Measurements from ENCODE around the gene ARHGEF3.

The ARHGEF3 gene, protein sequence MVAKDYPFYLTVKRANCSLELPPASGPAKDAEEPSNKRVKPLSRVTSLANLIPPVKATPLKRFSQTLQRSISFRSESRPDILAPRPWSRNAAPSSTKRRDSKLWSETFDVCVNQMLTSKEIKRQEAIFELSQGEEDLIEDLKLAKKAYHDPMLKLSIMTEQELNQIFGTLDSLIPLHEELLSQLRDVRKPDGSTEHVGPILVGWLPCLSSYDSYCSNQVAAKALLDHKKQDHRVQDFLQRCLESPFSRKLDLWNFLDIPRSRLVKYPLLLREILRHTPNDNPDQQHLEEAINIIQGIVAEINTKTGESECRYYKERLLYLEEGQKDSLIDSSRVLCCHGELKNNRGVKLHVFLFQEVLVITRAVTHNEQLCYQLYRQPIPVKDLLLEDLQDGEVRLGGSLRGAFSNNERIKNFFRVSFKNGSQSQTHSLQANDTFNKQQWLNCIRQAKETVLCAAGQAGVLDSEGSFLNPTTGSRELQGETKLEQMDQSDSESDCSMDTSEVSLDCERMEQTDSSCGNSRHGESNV

DNA sequence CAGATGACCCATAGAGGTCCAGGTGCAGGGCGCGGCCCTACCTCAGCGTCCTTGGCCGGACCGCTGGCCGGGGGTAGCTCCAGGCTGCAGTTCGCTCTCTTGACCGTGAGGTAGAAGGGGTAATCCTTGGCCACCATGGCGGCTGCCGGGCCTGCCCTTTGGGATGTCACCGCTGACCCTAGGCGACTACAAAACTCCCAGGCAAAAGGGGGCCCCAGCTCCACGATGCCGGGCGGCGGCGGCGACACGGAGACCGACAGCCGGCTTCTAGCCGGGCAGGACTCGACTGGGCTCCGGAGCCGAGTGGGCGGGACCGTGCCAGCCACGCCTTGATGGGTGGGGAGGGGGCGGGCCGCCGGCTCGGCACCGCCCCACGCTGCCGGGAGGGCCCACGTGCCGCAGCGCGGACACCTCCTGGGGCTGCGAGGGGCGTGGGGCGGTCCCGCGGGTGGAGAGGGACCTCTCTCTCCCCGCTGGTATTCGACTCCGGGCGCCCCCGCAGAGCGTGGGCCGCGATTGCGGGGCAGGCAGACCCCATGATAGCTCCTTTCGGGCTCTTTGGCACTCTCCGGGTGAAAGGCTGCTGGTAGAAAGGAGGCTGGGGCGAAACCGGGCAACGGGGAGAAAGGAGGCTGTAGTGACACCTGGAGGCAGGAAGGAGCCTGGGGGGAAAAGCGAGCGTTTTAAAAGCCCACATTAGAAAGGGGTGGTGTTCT lies at the start of gene ARHGEF3:
Gene ARHGEF3 (minus strand): TSS at position 288 of the 716 bp plus-strand sequence. CDS start 151 bp downstream, at position 137.
- peak; percentile 87 for DNase-seq

DNA sequence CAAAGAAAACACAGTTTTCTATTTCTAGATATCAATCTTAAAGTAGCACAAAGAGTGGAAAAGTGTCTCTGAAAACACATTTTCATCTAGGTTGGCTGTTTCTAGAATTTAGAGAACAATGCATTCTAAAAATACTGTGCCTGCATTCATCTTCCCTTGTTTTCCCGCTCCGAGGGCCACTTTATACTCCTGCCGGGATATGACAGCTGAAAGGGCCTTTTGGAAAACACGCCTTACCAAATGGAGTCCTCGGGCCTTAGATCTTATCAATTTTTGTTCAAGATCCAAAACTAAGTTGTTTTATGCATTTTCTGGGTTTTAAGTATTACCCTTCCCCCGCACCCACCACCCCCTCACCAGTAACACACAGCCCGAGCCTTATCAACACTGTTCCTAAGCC lies 47.9 kb upstream of the ARHGEF3 start:
- DNase-seq, result no peak

DNA sequence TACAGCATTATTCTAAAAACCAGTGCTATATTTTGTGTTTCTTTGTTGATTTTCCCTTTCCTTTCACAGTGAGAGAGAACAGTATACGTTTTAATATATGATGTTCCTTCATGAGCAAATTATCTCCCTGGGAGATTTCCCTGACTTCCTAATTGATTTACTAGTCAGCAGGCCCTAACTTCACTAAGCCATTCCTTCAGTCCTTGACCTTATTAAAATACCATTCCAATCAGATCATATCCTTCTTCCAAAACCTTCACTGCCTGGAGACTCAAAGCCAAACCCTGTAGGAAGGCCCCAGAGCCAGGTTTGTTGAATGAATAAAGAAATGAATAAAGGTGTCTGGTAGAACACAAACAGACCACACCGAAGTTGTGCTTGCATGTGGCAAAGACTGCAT lies 43.8 kb upstream of the ARHGEF3 start:
- no peak for DNase-seq

DNA sequence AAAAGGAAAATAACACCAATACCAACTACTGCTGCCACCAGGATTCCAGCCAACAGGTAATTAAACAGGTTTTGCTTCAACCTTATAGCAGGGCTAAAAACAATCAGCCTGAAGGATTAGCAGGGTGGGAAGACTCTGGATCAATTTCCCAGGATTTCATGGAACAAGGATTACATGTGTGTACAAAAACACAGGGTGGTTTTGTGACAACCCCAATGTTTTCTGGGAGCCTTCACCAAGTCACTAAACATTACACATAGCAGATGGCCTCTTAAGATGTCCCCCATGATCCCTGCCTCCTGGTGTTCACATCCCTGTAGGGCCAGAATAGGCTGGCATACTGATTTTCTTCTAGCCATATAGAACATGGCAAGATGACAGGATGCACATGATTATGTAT lies 42.8 kb upstream of the ARHGEF3 start:
- no peak for DNase-seq

DNA sequence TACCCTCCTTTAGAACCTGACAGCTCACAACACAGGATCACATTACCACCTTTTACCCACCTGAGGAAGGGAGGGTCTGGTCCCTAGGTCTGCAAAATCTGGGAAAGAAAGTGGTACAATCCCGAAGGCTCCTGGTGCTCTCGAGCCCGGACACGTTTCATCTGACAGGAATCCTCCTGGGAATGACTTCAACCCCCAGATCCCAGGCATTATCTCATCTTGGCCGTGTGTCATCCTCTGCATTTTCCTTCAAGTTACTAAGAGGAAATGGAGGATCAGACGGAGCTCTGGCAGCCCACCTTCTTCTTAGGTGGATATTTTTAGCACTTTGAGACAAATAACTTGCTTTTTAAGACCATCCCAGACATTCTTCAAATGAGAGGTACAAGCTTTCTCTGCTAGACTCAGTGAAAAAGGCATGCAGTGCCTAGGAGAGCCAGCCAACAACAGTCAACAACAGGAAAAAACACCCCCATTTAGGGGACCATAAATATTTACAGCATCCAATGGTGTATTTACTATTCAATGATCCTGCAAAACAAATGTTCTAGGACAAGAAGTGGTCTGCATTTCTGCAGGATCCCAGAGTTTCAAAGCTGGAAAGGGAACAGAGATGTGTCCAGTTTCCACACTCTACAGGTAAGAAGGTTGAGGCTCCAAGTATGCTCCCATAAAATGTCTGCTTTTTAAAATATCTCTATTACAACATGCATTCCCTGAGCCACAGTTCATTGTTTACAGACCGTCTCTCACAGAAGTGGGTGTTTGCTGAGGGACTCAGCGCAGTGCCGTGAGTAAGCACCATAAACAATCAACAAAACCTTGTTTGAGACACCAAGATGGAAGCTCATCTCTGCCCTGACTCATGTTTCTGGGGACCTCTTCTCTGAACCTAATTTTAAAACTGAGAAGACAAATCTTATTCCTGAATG lies 38.3 kb upstream of the ARHGEF3 start:
- DNase-seq, result no peak

DNA sequence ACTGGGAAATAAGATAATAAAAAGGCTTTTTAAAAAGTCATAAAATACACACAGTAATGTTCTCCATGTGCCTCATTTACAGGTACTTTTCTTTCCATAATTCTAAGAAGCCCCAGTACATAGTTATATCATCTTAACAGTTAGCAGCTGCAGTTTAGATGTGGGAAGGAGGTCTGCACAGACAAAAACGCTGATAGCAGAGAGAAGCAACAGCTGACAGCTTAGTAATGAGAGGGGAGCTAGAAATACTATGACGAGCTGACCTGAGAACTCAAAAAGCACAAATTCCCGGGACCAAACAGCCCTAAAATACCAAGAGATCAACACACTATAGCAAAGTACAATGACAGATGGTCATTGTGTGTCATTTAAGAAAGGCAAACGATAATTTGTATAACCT lies 36.7 kb upstream of the ARHGEF3 start:
- no peak for DNase-seq

DNA sequence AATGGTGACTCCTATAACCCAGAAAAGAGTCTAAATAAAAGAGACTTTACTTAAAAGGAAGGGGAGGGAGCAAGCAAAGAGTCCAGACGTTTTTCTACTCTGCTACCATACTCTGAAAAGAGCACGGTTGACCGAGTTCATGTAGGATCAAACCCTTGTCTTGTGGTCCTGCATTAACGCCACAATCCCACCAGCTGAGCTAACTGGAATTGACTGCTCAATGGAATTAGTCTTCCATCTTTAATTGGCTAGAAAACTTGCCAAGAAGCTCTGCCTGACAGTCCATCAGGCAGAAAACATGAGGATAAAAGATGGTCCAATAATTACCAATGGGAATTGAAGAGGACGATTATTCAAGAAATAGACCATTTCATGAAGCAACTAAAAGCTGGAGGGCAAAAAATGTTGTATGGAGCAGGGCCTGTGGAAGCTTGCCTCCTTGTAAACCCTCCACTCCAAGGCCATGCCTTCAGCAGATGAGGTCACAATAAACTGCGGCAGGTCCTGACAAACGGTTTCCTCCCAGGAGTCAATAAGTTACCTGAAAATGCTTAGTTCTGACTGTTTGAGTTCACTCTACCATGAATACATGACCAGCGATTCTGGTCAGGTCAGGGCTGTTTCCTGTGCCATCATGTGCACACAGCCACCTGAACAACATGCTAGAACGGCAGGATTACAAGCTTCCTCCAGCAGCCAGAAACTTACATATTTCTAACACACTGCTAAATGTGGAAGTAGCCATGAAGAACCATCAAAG lies 35.6 kb upstream of the ARHGEF3 start:
- DNase-seq, result no peak

DNA sequence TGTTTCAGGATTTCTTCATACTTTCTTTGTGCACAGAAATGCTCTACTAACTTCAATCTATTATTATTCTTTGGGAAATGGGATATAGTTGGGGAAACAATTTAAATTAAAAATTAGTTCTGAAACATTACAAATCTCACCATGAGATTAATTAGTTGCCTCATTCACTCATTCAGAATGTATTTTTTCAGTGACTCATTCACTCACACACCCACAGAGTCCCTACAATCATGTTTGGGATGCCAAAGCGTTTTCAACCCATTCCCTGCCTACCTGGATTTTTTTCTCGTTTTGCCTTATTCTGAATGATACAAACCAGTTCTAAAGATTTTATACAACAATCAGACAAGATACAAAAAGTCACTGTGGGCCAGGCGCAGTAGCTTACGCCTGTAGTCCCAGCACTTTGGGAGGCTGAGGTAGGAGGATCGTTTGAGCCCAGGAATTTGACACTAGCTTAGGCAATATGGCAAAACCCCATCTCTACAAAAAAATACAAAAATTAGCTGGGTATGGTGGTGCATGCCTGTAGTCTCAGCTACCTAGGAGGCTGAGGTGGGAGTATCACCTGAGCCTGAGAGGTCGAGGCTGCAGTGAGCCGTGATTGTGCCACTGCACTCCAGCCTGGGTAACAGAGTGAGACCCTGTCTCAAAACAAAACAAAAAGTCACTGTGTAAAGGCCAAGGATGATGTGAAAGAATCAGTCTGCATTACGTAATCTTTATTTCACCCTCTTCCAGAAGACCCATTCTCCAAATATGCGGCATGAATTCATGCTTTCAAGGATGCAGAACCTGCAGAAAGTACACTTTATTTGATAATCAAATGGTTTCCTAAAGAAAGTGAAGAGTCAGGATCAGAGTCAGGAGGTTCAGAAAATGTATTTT lies 34.8 kb upstream of the ARHGEF3 start:
- no peak for DNase-seq

DNA sequence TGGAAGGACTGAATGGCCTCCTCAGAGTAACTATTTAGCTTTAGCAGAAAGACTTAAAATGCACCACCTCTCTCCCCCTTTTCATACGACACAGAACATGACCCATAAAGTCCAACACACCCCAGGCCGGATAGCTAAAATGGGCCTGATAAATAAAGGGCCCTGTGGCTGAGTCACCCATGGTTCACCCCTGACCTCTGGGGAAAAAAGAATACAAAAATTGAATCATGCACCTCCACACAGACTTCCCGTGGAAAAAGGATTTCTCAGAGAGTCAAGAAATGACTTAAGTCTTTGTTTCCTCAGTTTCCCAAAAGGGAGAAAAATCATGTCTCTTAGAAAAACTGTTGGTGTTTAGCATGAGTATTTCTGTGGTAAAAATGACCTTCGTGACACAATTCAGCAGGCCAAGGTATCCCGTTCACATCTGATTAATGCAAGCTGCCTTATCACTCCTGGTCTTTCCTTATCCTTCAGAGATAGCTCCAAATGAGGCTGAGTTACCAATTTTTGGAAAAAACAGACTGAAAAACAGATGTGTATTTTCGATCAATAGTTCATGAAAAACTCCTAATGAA lies 34.0 kb upstream of the ARHGEF3 start:
- DNase-seq, result no peak

DNA sequence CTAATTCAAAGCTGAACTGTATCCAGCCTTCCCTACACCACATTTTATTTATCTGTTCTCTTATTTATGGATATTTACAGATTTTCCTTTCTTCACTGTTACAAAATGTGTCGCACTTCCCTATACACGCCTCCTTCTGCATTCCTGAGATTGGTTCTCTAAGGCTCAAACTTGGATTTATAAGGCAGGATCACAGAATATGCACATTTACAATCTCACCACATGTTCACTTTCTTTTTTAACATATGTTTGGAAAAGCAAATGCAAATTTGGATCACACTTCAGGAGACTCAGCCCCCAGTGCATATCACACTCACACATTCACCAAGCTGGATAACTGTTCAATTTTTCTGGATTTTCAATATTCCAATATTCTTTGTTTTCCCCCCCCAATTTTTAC lies 31.8 kb upstream of the ARHGEF3 start:
- DNase-seq, result no peak

DNA sequence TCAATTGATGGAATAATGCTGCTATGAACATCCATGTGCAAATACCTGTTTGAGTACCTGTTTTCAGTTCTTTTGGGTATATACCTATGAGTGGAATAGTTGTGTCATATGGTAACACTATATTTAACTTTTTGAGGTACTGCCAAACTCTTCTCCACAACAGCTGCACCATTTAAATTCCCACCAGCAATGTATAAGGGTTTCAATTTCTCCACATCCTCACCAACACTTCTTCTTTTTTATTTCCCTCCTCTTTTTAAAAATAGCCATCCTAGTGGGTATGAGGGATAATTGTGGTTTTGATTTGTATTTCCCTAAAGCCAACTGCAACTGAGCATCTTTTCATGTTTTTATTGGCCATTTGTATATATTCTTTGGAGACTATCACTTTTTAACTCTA lies 31.3 kb upstream of the ARHGEF3 start:
- no peak for DNase-seq

DNA sequence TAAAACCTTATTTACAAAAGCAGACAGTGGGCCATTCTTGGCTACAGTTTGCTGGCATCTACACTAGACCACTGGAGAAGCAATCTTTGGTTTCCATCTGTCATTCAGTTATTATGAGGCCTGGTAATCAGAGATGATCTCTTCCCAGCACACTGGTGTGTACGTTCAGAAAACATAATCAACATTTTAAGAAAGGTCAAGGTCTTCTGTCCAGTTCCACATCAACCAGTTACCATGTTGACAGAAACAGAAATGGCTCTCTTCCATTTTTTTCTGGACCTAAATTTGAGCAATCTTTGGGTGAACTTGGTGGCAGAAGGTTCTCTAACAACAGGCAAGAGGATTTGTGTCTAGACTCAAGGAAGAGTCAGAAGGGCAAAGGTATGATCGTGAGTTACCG lies 29.8 kb upstream of the ARHGEF3 start:
- DNase-seq, result no peak

DNA sequence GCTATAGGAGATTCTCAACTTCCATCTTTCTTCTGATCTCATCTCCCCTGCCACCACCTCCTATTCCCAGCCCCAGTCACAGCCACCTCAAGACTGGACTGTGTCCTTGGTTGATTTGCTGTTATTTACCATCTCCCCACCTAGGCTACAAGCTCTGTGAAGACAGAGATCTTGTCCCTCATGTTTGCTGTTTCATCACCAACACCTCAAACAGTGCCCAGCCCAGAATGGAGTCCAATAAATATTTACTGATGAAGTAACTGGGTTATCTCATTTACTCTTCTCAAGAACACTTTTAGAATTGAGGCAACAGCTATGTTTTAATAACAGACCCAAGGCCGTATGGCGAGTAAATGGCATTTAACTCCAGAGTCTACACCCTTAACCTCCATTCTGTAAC lies 29.1 kb upstream of the ARHGEF3 start:
- no peak for DNase-seq

DNA sequence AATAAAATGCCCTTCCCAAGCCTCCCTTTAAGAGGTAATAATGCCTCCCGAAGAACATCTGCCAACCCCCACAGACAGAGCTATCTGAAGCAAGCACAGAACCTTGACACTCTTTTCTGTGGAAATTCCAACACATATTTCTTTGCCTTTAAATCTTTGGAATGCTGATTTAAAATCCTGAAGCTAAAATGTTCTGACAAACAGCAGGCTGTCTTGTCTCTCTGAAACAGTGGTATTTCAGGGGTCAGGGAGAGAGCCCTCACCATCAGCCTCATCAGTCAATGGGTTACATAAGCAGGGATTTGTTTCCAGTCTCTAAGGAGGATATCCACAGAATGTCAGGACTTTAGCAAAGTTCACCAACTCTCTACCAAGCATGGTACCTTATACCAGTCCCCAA lies 27.8 kb upstream of the ARHGEF3 start:
- no peak for DNase-seq

DNA sequence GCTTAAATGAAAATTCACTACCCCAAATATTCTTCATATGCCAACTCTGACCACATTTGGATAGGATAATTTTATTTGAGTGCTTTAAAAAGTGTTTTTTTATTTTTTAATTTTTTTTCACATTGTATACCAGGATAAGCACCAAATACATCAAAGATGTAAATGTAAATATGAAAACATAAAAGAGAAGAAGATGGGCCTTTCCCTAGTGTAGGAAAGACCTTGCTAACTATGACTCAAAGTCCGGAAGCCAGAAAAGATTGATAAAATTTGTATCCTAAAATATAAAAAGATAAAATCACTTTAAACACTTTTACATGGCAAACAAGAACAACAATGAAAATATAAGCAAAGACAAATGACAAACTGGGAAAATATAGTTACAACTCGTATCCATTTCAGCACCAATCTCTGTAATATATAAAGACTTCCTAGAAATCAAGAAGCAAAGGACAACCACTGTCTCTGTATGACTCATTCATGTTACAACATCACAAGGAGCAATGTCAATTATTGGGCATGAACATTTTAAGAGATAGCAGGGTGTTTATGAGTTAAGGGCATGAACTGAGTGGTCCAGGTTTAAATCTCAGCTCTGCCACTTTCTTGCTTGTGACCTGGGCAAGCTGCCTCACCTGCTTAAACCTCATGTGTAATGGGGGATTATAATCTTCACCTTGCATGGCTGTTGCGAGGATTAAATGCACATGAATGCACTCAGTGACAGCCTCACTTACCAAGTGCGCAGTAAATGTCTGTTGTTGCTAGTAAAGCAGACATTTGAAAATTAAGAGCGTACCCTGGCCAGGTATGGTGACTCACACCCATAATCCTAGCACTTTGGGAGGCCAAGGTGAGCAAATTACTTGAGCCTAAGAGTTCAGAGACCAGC lies 25.3 kb upstream of the ARHGEF3 start:
- DNase-seq, result no peak

DNA sequence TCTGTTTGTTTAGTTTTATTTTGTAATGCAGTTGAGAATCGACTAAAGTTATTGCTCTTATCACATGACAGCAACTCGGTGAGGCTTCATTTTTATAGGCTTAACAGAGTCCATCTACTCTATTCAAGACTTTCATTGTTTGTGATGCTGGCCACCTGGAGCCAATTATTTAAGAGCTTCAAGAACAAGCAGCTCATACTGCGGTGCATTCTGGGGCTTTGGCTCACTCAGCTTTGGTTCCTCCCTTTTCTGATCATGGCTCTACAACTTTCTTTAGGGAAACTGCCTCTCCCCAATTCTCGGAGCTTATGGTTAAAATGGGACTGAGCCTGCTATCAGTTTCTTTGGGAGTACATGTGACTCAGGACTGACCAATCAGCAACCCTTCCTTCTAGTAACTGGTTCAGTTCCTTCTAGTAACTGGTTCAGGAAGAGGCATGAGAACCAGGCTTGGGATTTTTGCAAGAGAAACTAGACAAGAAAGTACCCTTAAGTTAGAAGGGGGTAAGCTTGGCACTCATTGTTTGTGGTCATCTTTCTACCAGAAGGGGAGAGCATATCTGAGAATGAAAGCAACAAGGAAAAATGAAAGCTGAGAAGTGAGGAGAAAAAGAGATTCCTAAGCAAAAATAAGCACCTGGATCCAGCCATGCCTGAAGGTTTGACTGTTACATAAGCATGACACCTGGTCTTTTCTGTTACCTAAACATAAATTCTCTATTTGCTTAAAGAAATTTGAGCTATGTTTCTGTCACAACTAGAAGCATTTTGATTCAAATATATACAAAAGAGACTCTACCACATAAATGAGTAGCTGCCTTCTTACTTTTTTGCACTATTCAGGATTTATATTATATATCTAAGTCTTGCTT lies 24.1 kb upstream of the ARHGEF3 start:
- no peak for DNase-seq

DNA sequence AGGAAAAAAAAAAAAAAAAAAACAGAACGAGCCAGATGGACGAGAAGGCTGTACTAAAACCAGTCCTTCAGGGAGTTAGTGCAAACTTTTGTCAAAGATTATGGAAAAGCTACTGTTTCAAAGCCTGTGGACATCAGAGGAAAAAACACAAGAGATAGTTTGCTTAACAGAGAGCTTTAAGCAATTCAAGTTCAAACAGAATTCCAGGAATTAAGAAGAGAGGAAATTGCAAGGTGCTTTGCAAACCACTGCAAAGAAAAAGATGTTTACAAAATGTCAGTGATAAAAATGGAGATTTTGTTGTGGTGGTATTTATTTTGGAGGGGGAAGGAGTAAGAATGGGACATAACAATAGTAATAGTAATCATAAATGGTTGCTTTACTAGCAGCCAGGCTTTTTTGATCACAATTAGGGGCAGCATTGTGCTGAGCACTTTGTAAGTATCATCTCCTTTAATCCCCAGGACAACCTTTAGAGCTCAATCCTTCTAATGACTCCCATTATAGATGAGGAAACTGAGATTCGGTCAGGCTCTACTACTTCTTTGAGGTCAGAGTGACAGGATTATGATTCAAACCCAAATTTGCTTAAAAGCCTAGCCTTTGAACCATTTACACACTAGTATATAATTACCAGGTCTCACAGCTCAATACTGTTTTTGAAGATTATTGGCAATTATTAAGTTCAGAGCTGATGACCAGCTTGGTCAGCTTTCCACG lies 22.4 kb upstream of the ARHGEF3 start:
- DNase-seq, result no peak

DNA sequence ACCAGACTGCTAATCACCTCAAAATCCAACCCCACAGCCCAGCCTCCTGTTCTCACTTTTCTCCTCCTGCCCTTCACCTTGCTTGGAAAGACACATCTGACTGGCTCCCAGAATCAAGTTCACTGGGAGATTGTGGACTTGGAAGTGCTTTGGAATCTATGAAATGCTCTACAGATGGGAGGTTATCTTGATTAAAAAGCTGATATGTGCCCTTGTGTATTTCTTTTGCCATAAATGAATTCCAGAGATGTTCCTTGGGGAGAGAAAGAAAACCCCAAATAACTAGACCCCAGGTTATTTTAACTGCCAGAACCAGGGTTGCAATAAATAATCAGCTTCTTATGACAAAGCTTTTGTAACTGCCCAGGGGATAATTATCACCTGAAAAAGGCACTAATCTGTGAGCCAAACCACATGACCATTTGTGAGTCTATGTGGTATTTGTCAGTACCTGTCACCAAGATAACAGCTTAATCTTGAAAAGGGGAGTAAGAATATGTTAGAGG lies 21.7 kb upstream of the ARHGEF3 start:
- no peak for DNase-seq

All from CD4-positive, alpha-beta T cell treated with Interferon gamma for 1 hour (primary cell).